K562 (cell line): ENCODE results near the gene ALKBH2. TPM values are rescaled to one million over a fixed set of nuclear protein-coding genes. Genes with fewer than 3 reads are reported as not detected.
A peak's percentile ranks its signal among the peaks of the same experiment; 100 is the strongest.

ENCODE experiments used
- ATAC-seq: fragments of 200-7000 bp; cut with Tn5 transposase; 3 replicates; pipeline ENCODE4 v1.9.1; 2020; ENCODE audit warnings: moderate library complexity
- BruUV-seq: library from RNA; stranded (reverse); fragments of 400-500 nt; replicated peaks from 2 replicates; lab custom pipeline; 2021; lab: Mats Ljungman, UMichigan
- CTCF ChIA-PET: fragments of 300-600 bp; formaldehyde crosslinking; extraction: SDS; loops from one replicate; lab custom pipeline; 2021; ENCODE audit warnings: low intra/inter-chr PET ratio; lab: Yijun Ruan, JAX
- POLR2A ChIA-PET: fragments of 300-600, 350-650 bp; sonication (Branson Sonifier 250); formaldehyde crosslinking; extraction: SDS; loops from one replicate; lab custom pipeline; 2021; ENCODE audit warnings: antibody characterized with exemption, inconsistent platforms; lab: Yijun Ruan, JAX
- DNase-seq, 4 experiments: peaks; one replicate each; pipeline versions ENCODE4 v3.0.0 to v3.0.0-alpha.2; 2011 to 2018; ENCODE audit warnings: low spot score in 3 of 4, mixed read lengths in 3 of 4; ENCODE audit errors: extremely low read depth in 1 of 4
- FAIRE-seq: peaks from 2 replicates; lab custom pipeline; 2011; peaks lifted over from hg19 to GRCh38; lab: Jason Lieb, UNC
- H2AFZ ChIP-seq: 2 replicates; pipeline ENCODE4 v1.6.0; 2011; ENCODE audit warnings: low read depth, low read length, control low read depth, inconsistent platforms
- H3K27ac ChIP-seq: fragments of 200-600 bp; 3 replicates; pipeline ENCODE4 v1.8.0; 2011; ENCODE audit warnings: low read depth, mild to moderate bottlenecking, control low read depth, inconsistent platforms, low read length, moderate library complexity, mixed read lengths; ENCODE audit errors: extremely low read depth
- H3K27me3 ChIP-seq, 2 experiments: fragments of 300-600 bp in 1 of 2; 2 replicates in 1 of 2; 3 replicates in 1 of 2; pipeline versions ENCODE4 v1.6.0 to v1.8.0; 2011; ENCODE audit warnings: inconsistent platforms in 2 of 2, low read length in 2 of 2, mild to moderate bottlenecking in 1 of 2, mixed read lengths in 1 of 2, moderate library complexity in 1 of 2; ENCODE audit not compliant: control insufficient read depth in 2 of 2, insufficient read depth in 2 of 2
- H3K36me3 ChIP-seq: fragments of 300-600 bp; 3 replicates; pipeline ENCODE4 v1.8.0; 2011; ENCODE audit warnings: mild to moderate bottlenecking, low read length, inconsistent platforms; ENCODE audit not compliant: control insufficient read depth, insufficient read depth
- H3K4me1 ChIP-seq, 2 experiments: fragments of 200-600 bp in 1 of 2; replicated peaks in 1 of 2; 2 replicates in 1 of 2; 3 replicates in 1 of 2; pipeline versions ENCODE4 v1.5.1 to v1.8.0; 2011; ENCODE audit warnings: inconsistent platforms in 2 of 2, low read length in 2 of 2, mild to moderate bottlenecking in 1 of 2, mixed read lengths in 1 of 2, moderate library complexity in 1 of 2; ENCODE audit not compliant: control insufficient read depth in 2 of 2, insufficient read depth in 2 of 2
- H3K4me2 ChIP-seq: 2 replicates; pipeline ENCODE4 v1.6.1; 2011; ENCODE audit warnings: low read length, control low read depth, inconsistent platforms, mixed read lengths; ENCODE audit not compliant: insufficient read depth
- H3K4me3 ChIP-seq: fragments of 200-600 bp; sonication (generic), shearing (Covaris generic); 2 replicates; pipeline ENCODE4 v1.5.1; 2016; ENCODE audit warnings: control low read depth, inconsistent platforms
- H3K79me2 ChIP-seq: fragments of 200-600 bp; 3 replicates; pipeline ENCODE4 v1.8.0; 2011; ENCODE audit warnings: low read length, inconsistent platforms; ENCODE audit not compliant: control insufficient read depth, insufficient read depth
- H3K9ac ChIP-seq, 2 experiments: 2 replicates each; pipeline versions ENCODE4 v1.6.0 to v1.6.1; 2011; ENCODE audit warnings: low read depth in 2 of 2, low read length in 2 of 2, control low read depth in 1 of 2, inconsistent platforms in 1 of 2, mild to moderate bottlenecking in 1 of 2, mixed read lengths in 1 of 2; ENCODE audit not compliant: insufficient read depth in 1 of 2
- H3K9me1 ChIP-seq: one replicate; pipeline ENCODE4 v1.6.0; 2011; ENCODE audit warnings: inconsistent platforms, mild to moderate bottlenecking, low read length, moderate library complexity; ENCODE audit not compliant: control insufficient read depth, insufficient read depth
- H3K9me3 ChIP-seq: replicated peaks from 2 replicates; pipeline ENCODE4 v1.5.1; 2011; ENCODE audit warnings: low read depth, low read length, inconsistent platforms; ENCODE audit not compliant: control insufficient read depth, insufficient read depth
- H4K20me1 ChIP-seq: replicated peaks from 2 replicates; pipeline ENCODE4 v1.6.1; 2011; ENCODE audit warnings: low read length, inconsistent platforms, mixed read lengths; ENCODE audit not compliant: control insufficient read depth, insufficient read depth
- PHF8 ChIP-seq: fragments of 200-600 bp; sonication (generic); IDR thresholded peaks from 2 replicates; pipeline ENCODE4 v1.6.1; 2012; ENCODE audit warnings: mixed run types, mild to moderate bottlenecking, inconsistent platforms, low read length, moderate library complexity, borderline replicate concordance
- WGBS: fragments of 100-300 bp; shearing (Covaris generic); methylation state at CpG from one replicate; pipeline ENCODE4 v1.1.6; 2016; ENCODE audit warnings: low coverage, mixed read lengths; ENCODE audit not compliant: insufficient coverage; ENCODE audit errors: missing lambda C conversion rate; 5-methylcytosine and 5-hydroxymethylcytosine counted together
- in situ Hi-C: fragments of 300-500 bp; cut with MboI; formaldehyde crosslinking; loops from 4 replicates; pipeline ENCODE4 v1.15.0; 2018; ENCODE audit warnings: inconsistent platforms, mixed read lengths
- intact Hi-C: fragments of 100-400 bp; cut with micrococcal nuclease; formaldehyde crosslinking; loops from 2 replicates; pipeline ENCODE4 v1.14.2; 2022
- polyA plus RNA-seq, 8 experiments: library from polyadenylated mRNA; depleted of rRNA in 4 of 8; stranded (reverse) in 5 of 8; unstranded in 3 of 8; fragments of >200 nt; fragmentation: Nextera tagmentation in 2 of 8; fragmentation: Illumina TruSeq in 1 of 8; extraction: Ambion mirVana in 2 of 8; extraction: Trizol in 1 of 8; gene quantifications; 2 replicates each; pipeline versions ENCODE4 v1.2.1 to v1.2.3, GENCODE V29; 2011 to 2014; ENCODE audit warnings: inconsistent platforms in 1 of 8, missing spikeins in 1 of 8
- total RNA-seq, 7 experiments: library from RNA; depleted of rRNA in 6 of 7; stranded (reverse); fragments of >200 nt in 6 of 7; fragmentation: Illumina TruSeq in 2 of 7; extraction: Trizol in 2 of 7; gene quantifications; 2 replicates each; pipeline versions ENCODE4 v1.2.1 to v1.2.3, GENCODE V29; 2011 to 2021; ENCODE audit warnings: low replicate concordance in 1 of 7
- TF ChIP-seq, protein P1 (sequence below): sonication (generic); IDR thresholded peaks from 2 replicates; pipeline ENCODE4 v1.6.1; 2016

Gene ALKBH2
- total and polyA plus RNA-seq, 9 of the 15 experiments (the other 6 are each of a cell fraction or from before 2014, with no cell fraction given), result 5.9 to 56.1 (median 41.9) TPM

DNA sequence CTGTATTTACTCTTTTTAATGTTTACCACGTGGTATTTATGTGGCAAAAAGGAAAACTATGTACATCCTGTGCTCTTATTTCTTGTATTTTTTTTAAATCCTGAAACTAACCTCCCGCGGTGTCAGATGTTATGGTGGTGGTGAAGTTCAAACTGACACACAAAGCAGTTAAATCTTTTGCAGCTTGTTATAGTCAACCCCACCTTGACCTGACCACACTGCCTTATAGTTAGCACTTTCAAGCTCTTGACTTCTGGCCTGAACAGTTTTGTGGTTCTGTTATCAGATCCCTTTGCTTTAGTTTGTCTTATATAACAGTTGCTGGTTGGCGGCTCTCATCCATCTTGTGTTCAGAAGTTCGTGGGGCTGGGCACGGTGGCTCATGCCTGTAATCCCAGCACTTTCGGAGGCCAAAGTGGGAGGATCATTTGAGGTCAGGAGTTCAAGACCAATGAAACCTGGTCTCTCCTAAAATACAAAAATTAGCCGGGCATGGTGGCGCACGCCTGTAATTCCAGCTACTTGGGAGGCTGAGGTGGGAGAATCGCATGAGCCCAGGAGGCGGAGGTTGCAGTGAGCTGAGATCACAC, 6.3 kb upstream of the ALKBH2 start:
- 75% methylated on average over 8 of the region's 12 CpGs for WGBS
- H3K9me3 ChIP-seq, result no peaks in the 10 kb centered on the region
- H3K4me3 ChIP-seq, result no peak overlapping the region
- ChIA-PET CTCF (no interaction called here), POLR2A (interaction anchor here (0.6 to 0.9 kb wide), 5 partner anchors 17 to 550 kb away, joined by 3 to 4 read pairs (median 3); partner anchors contain the start of gene ACACB)
- TF ChIP-seq, protein P1, sequence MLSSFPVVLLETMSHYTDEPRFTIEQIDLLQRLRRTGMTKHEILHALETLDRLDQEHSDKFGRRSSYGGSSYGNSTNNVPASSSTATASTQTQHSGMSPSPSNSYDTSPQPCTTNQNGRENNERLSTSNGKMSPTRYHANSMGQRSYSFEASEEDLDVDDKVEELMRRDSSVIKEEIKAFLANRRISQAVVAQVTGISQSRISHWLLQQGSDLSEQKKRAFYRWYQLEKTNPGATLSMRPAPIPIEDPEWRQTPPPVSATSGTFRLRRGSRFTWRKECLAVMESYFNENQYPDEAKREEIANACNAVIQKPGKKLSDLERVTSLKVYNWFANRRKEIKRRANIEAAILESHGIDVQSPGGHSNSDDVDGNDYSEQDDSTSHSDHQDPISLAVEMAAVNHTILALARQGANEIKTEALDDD, result peak; percentile 59; the same call in 1 of the 2 replicates
- TF ChIP-seq PHF8, result no peak
- no peak overlapping the region for H3K4me2 ChIP-seq
- peaks cover 11% of the 10 kb centered on the region for H3K79me2 ChIP-seq
- intact Hi-C loops, result loop anchor here (10.0 kb wide), 3 partner anchors 85 to 435 kb away; no protein-coding TSS in a partner anchor
- no peaks in the 10 kb centered on the region for H3K9me1 ChIP-seq
- H3K27me3 ChIP-seq, result no peaks in the 10 kb centered on the region
- H3K9ac ChIP-seq, result no peak overlapping the region
- no peak overlapping the region for H3K27ac ChIP-seq
- ATAC-seq (no peak), FAIRE-seq (no peak), DNase-seq (no peak)
- H2AFZ ChIP-seq, result no peak overlapping the region
- in situ Hi-C loops, result loop anchor here (10.0 kb wide), 1 partner anchor 435 kb away; no protein-coding TSS in a partner anchor
- peaks cover 58% of the 10 kb centered on the region; the same call in 2 of the 3 replicates for H3K36me3 ChIP-seq
- no TSS peak for BruUV-seq
- peaks cover 5 to 19% of the 10 kb centered on the region in 2 experiments; a peak in 3 of 5 replicates for H3K4me1 ChIP-seq
- H4K20me1 ChIP-seq, result no peaks in the 10 kb centered on the region
